A673 (cell line): Measurements from ENCODE around the gene TOR1B.

Source experiments
- CTCF ChIP-seq: fragments of 300-800, 200-600 bp; sonication (generic); conservative IDR thresholded peaks from 2 replicates; pipeline ENCODE4 v1.5.1; 2017; ENCODE audit warnings: low read depth, mild to moderate bottlenecking, antibody characterized with exemption, low read length, moderate library complexity, mixed read lengths
- EZH2 ChIP-seq: fragments of 200-600 bp; sonication (generic); IDR thresholded peaks from 2 replicates; pipeline ENCODE4 v1.6.1; 2017; ENCODE audit warnings: borderline replicate concordance, low read depth, mild to moderate bottlenecking, mixed read lengths, antibody characterized with exemption, low read length; ENCODE audit not compliant: poor library complexity, severe bottlenecking

- TF ChIP-seq CTCF (peak; percentile 93), EZH2 (no peak)
These were observed 19.2 kb upstream of the TOR1B start for GRCh38 chr9:129783516-129784361.
